Vagina (tissue), 2 donors: ENCODE measurements around the gene MYO1D. TPM values are rescaled to one million over a fixed set of nuclear protein-coding genes. Genes with fewer than 3 reads are reported as not detected.

Source experiments
- DNase-seq, 2 donors: peaks; one replicate each; pipeline ENCODE4 v3.0.0-alpha.2; 2017; ENCODE audit errors: extremely low spot score in 2 of 2
- H3K27ac ChIP-seq: fragments of 200-600 bp; sonication (generic); one replicate; pipeline ENCODE4 v1.5.1; 2019
- H3K27me3 ChIP-seq: fragments of 200-600 bp; sonication (generic); one replicate; pipeline ENCODE4 v1.5.1; 2019
- H3K36me3 ChIP-seq, 2 donors: fragments of 200-600 bp; sonication (generic); one replicate each; pipeline ENCODE4 v1.5.1; 2017 to 2019
- H3K4me1 ChIP-seq: fragments of 200-600 bp; sonication (generic); one replicate; pipeline ENCODE4 v1.5.1; 2019
- H3K4me3 ChIP-seq, 2 donors: fragments of 200-600 bp; sonication (generic); 1 replicate in 1 of 2; 2 replicates in 1 of 2; pipeline ENCODE4 v1.5.1; 2016 to 2019
- H3K9me3 ChIP-seq: fragments of 200-600 bp; sonication (generic); one replicate; pipeline ENCODE4 v1.5.1; 2019
- POLR2A ChIP-seq, 2 donors: fragments of 450-650 bp; IDR thresholded peaks; one replicate each; pipeline ENCODE4 v1.6.1; 2017; ENCODE audit warnings: antibody characterized with exemption in 2 of 2, mild to moderate bottlenecking in 2 of 2, moderate library complexity in 2 of 2
- POLR2AphosphoS5 ChIP-seq, 2 donors: sonication (generic); formaldehyde crosslinking; IDR thresholded peaks; one replicate each; pipeline ENCODE4 v1.9.0; 2017; ENCODE audit warnings: antibody characterized with exemption in 2 of 2, mild to moderate bottlenecking in 2 of 2, low read depth in 1 of 2; ENCODE audit not compliant: insufficient read depth in 1 of 2
- intact Hi-C: fragments of 100-400 bp; cut with DNase I; formaldehyde crosslinking; loops from one replicate; pipeline ENCODE4 v1.15.1; 2023
- total RNA-seq: library from RNA; depleted of rRNA; stranded (reverse); fragments of >200 nt; gene quantifications from one replicate; pipeline ENCODE4 v1.2.3, GENCODE V29; 2016
- TF ChIP-seq, protein P1 (sequence below), 3 experiments: fragments of 450-650 bp in 2 of 3; fragments of 200-600 bp in 1 of 3; sonication (generic) in 1 of 3; IDR thresholded peaks; one replicate each; pipeline ENCODE4 v1.5.1; 2017 to 2019; ENCODE audit warnings: antibody characterized with exemption in 3 of 3, mild to moderate bottlenecking in 2 of 3, moderate library complexity in 2 of 3

Gene MYO1D
- total RNA-seq, 1 donor from 2014 or later: 44.7 TPM

DNA sequence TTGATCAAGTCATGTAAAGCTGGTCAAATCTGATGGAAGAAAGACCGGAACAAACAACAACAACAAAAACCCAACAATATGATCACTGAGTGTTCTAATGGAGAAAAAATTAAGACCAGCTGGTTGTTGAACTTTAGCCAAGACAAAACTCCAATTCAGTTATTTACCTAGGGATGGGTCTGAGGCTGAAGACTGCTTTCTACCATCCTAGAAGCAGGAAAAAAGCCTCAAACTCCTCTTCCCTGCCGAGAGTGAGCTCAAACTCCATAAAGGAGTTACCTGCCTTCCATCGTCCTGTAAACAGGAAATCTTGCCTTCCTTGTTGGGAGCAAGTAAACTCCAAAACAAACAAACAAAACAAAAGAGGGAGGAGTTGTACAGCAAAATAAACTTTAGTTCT lies 28.0 kb upstream of the MYO1D start:
- TF ChIP-seq, protein P1, sequence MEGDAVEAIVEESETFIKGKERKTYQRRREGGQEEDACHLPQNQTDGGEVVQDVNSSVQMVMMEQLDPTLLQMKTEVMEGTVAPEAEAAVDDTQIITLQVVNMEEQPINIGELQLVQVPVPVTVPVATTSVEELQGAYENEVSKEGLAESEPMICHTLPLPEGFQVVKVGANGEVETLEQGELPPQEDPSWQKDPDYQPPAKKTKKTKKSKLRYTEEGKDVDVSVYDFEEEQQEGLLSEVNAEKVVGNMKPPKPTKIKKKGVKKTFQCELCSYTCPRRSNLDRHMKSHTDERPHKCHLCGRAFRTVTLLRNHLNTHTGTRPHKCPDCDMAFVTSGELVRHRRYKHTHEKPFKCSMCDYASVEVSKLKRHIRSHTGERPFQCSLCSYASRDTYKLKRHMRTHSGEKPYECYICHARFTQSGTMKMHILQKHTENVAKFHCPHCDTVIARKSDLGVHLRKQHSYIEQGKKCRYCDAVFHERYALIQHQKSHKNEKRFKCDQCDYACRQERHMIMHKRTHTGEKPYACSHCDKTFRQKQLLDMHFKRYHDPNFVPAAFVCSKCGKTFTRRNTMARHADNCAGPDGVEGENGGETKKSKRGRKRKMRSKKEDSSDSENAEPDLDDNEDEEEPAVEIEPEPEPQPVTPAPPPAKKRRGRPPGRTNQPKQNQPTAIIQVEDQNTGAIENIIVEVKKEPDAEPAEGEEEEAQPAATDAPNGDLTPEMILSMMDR (IDR thresholded peaks at IDR 0.05): no peak
- TF ChIP-seq POLR2A (IDR thresholded peaks at IDR 0.05) (no peak), POLR2AphosphoS5 (IDR thresholded peaks at IDR 0.05; ENCODE audit: insufficient read depth in 1 of 2, low read depth in 1 of 2) (no peak)
- no peaks in the 10 kb centered on the region for H3K36me3 ChIP-seq
- H3K27me3 ChIP-seq: no peaks in the 10 kb centered on the region
- H3K27ac ChIP-seq: no peak overlapping the region
- no peak overlapping the region for H3K4me3 ChIP-seq
- intact Hi-C loops: no loop called here
- DNase-seq: no peak
- H3K9me3 ChIP-seq: no peaks in the 10 kb centered on the region
- no peaks in the 10 kb centered on the region for H3K4me1 ChIP-seq

DNA sequence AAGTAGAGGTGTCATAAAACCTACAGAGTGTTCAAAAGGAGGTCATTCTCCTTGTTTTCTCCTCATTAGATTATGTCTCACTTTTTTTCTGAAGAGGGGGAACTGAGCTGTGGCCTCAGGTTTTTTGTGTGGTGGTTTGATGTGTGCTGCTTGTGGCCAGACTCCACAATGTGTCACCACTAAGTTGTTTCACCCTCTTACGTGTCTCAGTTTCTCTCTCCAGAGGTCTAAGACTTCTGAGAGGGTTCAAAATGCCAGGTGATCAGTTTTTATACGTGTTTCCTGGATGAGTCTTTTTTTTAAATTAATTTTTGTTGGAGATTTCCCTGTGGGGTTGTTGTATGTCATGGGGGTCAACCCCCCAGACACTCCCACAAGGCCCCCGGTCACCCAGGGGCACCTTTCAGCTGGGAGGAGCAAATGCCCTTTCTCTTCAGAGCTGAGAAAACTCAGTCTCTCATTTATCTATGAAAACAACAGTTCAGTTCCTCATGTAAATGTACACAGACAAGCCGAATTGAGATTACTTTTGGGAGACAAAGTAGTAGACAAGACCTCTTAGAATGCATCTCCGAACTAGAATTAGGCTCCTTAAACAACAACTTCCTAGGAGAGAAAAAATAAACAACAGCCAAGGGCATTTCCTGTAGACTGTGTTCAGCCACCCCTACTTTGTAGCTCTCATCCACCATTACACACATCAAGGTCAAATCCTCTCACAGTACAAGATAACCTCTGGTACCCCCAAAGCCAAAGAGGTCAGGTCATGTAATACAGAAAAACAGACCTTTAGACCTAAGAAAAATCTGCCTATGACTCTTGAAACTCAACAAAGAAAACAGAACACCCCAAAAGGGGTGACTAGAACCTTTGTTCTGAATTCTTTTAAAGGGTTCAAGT lies 27.1 kb upstream of the MYO1D start:
- no peaks in the 10 kb centered on the region for H3K27me3 ChIP-seq
- no peak overlapping the region for H3K27ac ChIP-seq
- no peaks in the 10 kb centered on the region for H3K9me3 ChIP-seq
- H3K4me1 ChIP-seq: no peaks in the 10 kb centered on the region
- no peak for DNase-seq
- TF ChIP-seq POLR2A (IDR thresholded peaks at IDR 0.05): no peak
- TF ChIP-seq, protein P1 (IDR thresholded peaks at IDR 0.05): no peak
- TF ChIP-seq POLR2AphosphoS5 (IDR thresholded peaks at IDR 0.05; ENCODE audit: insufficient read depth in 1 of 2, low read depth in 1 of 2): no peak
- no peak overlapping the region for H3K4me3 ChIP-seq
- intact Hi-C loops: no loop called here
- no peaks in the 10 kb centered on the region for H3K36me3 ChIP-seq

DNA sequence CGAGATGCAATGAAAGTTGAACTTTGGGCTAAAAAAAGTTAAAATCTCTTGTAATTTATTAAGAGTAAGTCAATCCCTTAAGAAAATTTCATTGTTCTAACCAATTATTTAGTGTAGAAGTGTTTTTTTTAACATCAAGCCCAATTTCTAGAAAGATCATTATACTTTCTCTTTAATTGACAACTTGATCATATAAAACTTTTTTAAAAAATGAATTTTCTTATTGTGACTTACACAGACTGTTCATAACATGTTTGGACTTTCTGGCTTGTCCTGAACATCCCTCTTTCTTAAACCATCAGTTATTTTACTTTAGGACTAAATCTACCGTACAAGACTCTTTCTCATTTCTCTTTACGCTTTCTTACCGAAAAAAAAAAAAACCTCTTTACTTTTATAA lies 24.8 kb upstream of the MYO1D start:
- Histone ChIP-seq H3K27ac (no peak overlapping the region), H3K27me3 (no peaks in the 10 kb centered on the region), H3K4me3 (no peak overlapping the region), H3K36me3 (no peaks in the 10 kb centered on the region), H3K9me3 (no peaks in the 10 kb centered on the region), H3K4me1 (no peaks in the 10 kb centered on the region)
- TF ChIP-seq POLR2AphosphoS5 (IDR thresholded peaks at IDR 0.05; ENCODE audit: insufficient read depth in 1 of 2, low read depth in 1 of 2) (no peak), POLR2A (IDR thresholded peaks at IDR 0.05) (no peak)
- TF ChIP-seq, protein P1 (IDR thresholded peaks at IDR 0.05): no peak
- DNase-seq: no peak
- intact Hi-C loops: no loop called here

DNA sequence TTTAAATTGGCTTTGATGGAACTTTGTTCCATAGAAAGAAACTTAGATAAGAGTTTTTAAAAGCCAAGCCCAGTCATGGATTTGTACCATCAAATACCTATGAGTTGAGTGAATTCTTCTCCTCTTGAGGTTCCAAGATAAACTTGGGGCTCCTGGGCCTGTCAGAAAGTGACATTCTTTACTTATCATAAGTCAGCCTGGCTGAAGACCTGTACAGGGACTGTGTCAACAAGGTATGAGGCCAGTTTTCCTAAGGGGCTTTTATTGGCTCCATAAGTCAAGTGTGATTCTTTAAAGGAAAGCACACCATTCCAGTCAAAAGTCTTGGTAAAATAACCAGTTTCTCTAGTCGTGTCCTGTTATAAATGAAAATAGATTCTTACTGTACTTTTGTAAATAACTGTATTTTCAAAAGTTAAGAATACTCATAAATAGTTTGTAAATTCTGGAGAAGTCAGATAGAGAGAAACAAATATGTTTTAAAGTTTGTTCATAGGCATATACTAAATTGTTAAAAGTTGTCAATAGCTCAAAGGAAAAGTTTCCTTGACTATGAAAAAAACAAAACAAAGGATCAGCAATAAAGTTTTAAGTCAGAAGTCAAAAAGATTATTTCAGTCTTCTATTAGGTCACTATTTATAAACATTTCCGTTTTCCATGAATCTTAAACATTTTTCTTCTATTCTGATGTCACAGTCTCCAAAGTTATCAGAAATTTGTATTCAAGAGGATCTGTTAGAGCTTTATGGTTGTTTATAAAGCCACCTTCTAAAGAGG lies 22.5 kb upstream of the MYO1D start:
- DNase-seq: no peak

More for the DNA sequence above, 22.5 kb upstream of the MYO1D start:
- Histone ChIP-seq H3K27me3 (no peaks in the 10 kb centered on the region), H3K27ac (no peak overlapping the region), H3K36me3 (no peaks in the 10 kb centered on the region), H3K9me3 (no peaks in the 10 kb centered on the region), H3K4me3 (no peak overlapping the region), H3K4me1 (no peaks in the 10 kb centered on the region)
- intact Hi-C loops: no loop called here
- TF ChIP-seq, protein P1 (IDR thresholded peaks at IDR 0.05): no peak
- TF ChIP-seq POLR2AphosphoS5 (IDR thresholded peaks at IDR 0.05; ENCODE audit: insufficient read depth in 1 of 2, low read depth in 1 of 2): no peak
- no peak for TF ChIP-seq POLR2A (IDR thresholded peaks at IDR 0.05)
